ENCODE measurements around the gene AMFR. TPM values are rescaled to one million over a fixed set of nuclear protein-coding genes. Genes with fewer than 3 reads are reported as not detected.

AMFR gene
- polyA plus RNA-seq, 4 donors: 55.9 to 75.1 (median 64.8) TPM

DNA sequence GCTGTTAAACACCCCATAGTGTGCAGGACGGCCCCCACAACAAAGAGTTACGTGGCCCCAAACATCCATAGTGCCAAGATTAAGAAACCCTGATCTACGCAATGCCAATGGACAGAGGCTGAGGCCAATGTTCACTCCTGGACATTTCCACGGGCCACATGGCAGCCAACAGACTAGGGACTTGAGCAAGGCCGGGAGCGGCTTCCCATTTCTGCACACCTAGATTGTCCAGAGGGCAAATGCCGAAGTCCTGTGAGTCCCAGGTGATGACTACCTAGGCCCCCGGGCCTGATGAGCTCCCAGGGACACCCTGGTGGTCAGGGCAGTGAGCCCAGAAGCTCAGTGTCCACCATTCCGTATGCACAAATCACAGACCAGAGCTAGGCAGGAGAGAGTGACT, 95.5 kb downstream of the AMFR start:
- no peak overlapping the region for H3K4me3 ChIP-seq (ENCODE audit: low read depth in 1 of 3, low read length in 3 of 3)
- FAIRE-seq (no peak), DNase-seq (no peak)
- WGBS, 3 donors: 74 to 83% (median 77%) methylated on average over 9 of the region's 9 CpGs
- no peaks in the 10 kb centered on the region for H3K4me1 ChIP-seq (ENCODE audit: control insufficient read depth in 3 of 3, insufficient read depth in 2 of 3, low read depth in 1 of 3, low read length in 2 of 3)
- H3K36me3 ChIP-seq (ENCODE audit: control insufficient read depth in 3 of 3, insufficient read depth in 2 of 3, low read depth in 1 of 3, low read length in 3 of 3): peaks cover 0 to 3% (median 2%) of the 10 kb centered on the region in 3 donors
- H3K27me3 ChIP-seq (ENCODE audit: control insufficient read depth in 3 of 3, insufficient read depth in 3 of 3, low read length in 3 of 3): no peaks in the 10 kb centered on the region
- H3K9me3 ChIP-seq (ENCODE audit: control insufficient read depth in 2 of 2, insufficient read depth in 1 of 2, low read depth in 1 of 2, low read length in 1 of 2): no peaks in the 10 kb centered on the region
- no peak overlapping the region for H3K27ac ChIP-seq (ENCODE audit: low read depth in 1 of 3, low read length in 2 of 3)

DNA sequence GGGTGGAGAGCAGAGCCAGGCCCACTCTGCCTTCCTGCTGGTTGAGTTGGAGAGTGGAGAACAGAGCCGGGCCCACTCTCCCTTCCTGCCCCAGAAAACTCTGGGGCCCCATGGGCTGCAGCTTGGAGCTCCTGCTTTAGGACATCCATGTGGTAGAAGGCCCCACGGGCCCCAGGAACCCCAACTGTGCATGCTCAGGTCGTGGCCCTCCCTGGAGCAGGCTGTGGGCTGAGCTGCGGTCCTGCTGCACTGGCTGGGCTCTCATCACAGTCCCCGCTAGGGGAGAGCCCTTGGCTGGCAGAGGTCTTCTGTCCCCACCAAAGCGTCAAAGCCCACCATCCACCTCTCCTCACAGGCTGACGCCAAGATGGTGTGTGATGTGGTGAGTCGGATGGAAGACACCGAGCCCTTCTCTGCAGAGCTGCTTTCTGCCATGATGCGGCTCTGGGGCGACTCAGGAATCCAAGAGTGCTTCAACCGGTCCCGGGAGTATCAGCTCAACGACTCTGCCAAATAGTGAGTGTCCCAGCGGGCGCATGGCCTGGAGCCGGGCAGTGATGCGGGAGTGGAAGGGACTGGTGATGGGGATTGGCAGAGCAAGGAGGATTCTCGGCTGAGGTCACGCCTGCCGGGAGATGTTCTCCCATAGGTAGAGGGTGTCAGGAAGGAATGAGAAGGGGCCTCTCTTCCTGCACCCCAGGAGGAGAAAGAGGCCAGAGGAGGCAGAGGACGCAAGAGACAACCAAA, 96.9 kb downstream of the AMFR start:
- Histone ChIP-seq H3K4me1 (ENCODE audit: control insufficient read depth in 3 of 3, insufficient read depth in 2 of 3, low read depth in 1 of 3, low read length in 2 of 3) (no peaks in the 10 kb centered on the region), H3K4me3 (ENCODE audit: low read depth in 1 of 3, low read length in 3 of 3) (no peak overlapping the region), H3K9me3 (ENCODE audit: control insufficient read depth in 2 of 2, insufficient read depth in 1 of 2, low read depth in 1 of 2, low read length in 1 of 2) (no peaks in the 10 kb centered on the region), H3K36me3 (ENCODE audit: control insufficient read depth in 3 of 3, insufficient read depth in 2 of 3, low read depth in 1 of 3, low read length in 3 of 3) (peaks cover 0 to 3% (median 2%) of the 10 kb centered on the region in 3 donors), H3K27me3 (ENCODE audit: control insufficient read depth in 3 of 3, insufficient read depth in 3 of 3, low read length in 3 of 3) (no peaks in the 10 kb centered on the region), H3K27ac (ENCODE audit: low read depth in 1 of 3, low read length in 2 of 3) (no peak overlapping the region)
- DNase-seq (no peak), FAIRE-seq (no peak)
- WGBS, 3 donors: 91 to 92% (median 92%) methylated on average over 22 of the region's 22 CpGs

DNA sequence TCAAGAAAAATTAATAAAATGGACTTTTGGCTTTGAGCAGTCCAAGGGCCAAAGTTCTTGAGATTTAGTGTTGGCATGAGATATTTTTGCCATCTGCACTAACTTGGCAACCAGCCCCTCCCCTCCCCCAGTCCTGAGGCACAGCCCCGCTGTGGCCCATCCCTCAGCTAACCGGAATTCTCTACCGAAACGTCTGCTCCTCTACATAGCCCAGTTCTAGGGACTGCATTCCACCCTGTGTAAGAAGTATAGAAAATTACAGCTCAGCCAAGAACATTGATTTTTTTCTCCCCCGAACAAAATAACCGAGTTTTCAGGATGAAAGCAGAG, 97.5 kb downstream of the AMFR start:
- no peak for FAIRE-seq
- Histone ChIP-seq H3K9me3 (ENCODE audit: control insufficient read depth in 2 of 2, insufficient read depth in 1 of 2, low read depth in 1 of 2, low read length in 1 of 2) (no peaks in the 10 kb centered on the region), H3K27ac (ENCODE audit: low read depth in 1 of 3, low read length in 2 of 3) (no peak overlapping the region), H3K36me3 (ENCODE audit: control insufficient read depth in 3 of 3, insufficient read depth in 2 of 3, low read depth in 1 of 3, low read length in 3 of 3) (peaks cover 0 to 3% (median 2%) of the 10 kb centered on the region in 3 donors), H3K27me3 (ENCODE audit: control insufficient read depth in 3 of 3, insufficient read depth in 3 of 3, low read length in 3 of 3) (no peaks in the 10 kb centered on the region), H3K4me3 (ENCODE audit: low read depth in 1 of 3, low read length in 3 of 3) (no peak overlapping the region), H3K4me1 (ENCODE audit: control insufficient read depth in 3 of 3, insufficient read depth in 2 of 3, low read depth in 1 of 3, low read length in 2 of 3) (no peaks in the 10 kb centered on the region)
- 52 to 85% (median 63%) methylated on average over 6 of the region's 6 CpGs for WGBS, 3 donors
- DNase-seq: no peak

DNA sequence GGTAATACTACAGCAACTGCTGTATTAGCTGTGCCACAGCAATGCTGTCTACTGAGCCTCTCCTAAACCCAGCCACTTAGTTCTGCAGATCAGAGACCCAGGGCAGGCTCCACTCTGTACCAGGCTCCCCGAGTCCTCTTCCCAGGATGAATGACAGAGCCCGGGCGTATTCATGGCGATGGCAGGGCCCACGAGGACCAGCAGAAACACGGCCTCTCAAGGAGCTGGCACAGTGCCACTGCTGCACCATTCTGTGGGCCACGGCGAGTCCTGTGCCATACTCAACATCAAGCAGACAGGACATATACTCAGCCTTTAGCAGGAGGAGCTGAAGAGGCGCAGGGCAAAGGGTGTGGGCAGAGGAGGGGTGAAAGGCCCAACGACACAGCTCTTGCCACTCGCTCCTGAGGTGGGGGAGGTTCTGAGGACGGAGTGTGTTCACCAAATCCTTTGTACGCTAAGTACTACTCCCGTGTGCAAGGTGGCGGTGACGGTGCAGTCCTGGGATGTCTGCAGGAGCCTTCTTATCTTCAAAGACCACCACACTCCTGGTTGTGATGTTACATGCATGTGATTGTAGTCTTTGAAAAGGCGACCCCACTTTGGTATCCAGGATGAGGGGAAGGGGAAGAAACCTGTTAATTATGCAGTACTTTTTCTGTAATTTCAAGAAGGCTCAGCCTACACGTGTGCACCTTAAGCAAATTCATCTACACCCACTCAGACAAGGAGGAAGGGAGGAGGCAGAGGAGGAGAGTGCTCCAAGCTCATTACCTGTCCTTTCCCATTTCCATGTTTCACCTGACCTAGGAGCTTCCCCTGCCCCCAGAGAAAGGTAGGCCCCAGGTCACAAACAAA, 98.0 kb downstream of the AMFR start:
- no peaks in the 10 kb centered on the region for H3K4me1 ChIP-seq (ENCODE audit: control insufficient read depth in 3 of 3, insufficient read depth in 2 of 3, low read depth in 1 of 3, low read length in 2 of 3)
- no peak overlapping the region for H3K27ac ChIP-seq (ENCODE audit: low read depth in 1 of 3, low read length in 2 of 3)
- DNase-seq (no peak), FAIRE-seq (no peak)
- no peaks in the 10 kb centered on the region for H3K9me3 ChIP-seq (ENCODE audit: control insufficient read depth in 2 of 2, insufficient read depth in 1 of 2, low read depth in 1 of 2, low read length in 1 of 2)
- 83 to 86% (median 84%) methylated on average over 18 of the region's 18 CpGs for WGBS, 3 donors
- no peak overlapping the region for H3K4me3 ChIP-seq (ENCODE audit: low read depth in 1 of 3, low read length in 3 of 3)
- H3K27me3 ChIP-seq (ENCODE audit: control insufficient read depth in 3 of 3, insufficient read depth in 3 of 3, low read length in 3 of 3): no peaks in the 10 kb centered on the region
- peaks cover 0 to 3% (median 2%) of the 10 kb centered on the region in 3 donors for H3K36me3 ChIP-seq (ENCODE audit: control insufficient read depth in 3 of 3, insufficient read depth in 2 of 3, low read depth in 1 of 3, low read length in 3 of 3)

GRCh38 chr16:56325956-56326355, 99.4 kb downstream of the AMFR start:
- DNase-seq (no peak), FAIRE-seq (no peak)
- Histone ChIP-seq H3K4me1 (ENCODE audit: control insufficient read depth in 3 of 3, insufficient read depth in 2 of 3, low read depth in 1 of 3, low read length in 2 of 3) (no peaks in the 10 kb centered on the region), H3K36me3 (ENCODE audit: control insufficient read depth in 3 of 3, insufficient read depth in 2 of 3, low read depth in 1 of 3, low read length in 3 of 3) (no peaks in the 10 kb centered on the region), H3K27me3 (ENCODE audit: control insufficient read depth in 3 of 3, insufficient read depth in 3 of 3, low read length in 3 of 3) (no peaks in the 10 kb centered on the region), H3K9me3 (ENCODE audit: control insufficient read depth in 2 of 2, insufficient read depth in 1 of 2, low read depth in 1 of 2, low read length in 1 of 2) (no peaks in the 10 kb centered on the region), H3K4me3 (ENCODE audit: low read depth in 1 of 3, low read length in 3 of 3) (no peak overlapping the region), H3K27ac (ENCODE audit: low read depth in 1 of 3, low read length in 2 of 3) (no peak overlapping the region)
- WGBS, 3 donors: 81 to 89% (median 87%) methylated on average over 6 of the region's 6 CpGs

DNA sequence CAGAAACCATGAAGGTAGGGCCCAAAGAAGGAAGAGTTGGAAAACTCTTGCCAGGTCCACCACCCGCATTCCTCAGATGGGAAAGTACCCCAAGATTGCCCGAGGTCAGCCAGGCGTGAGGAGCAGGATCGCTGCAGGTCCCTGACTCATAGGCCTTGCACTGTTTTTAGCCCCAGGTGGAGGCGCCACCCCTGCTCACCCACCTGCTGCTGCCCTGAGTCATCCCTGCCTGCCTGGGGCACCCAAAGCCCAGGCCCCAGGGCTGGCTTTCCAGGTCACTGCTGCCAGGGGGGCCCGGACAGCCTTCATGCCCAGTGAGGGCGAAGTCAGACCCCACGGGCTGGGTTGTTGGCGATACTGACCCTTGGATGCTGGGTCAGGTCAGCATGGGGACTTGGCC, 100.9 kb downstream of the AMFR start:
- Histone ChIP-seq H3K4me1 (ENCODE audit: control insufficient read depth in 3 of 3, insufficient read depth in 2 of 3, low read depth in 1 of 3, low read length in 2 of 3) (no peaks in the 10 kb centered on the region), H3K9me3 (ENCODE audit: control insufficient read depth in 2 of 2, insufficient read depth in 1 of 2, low read depth in 1 of 2, low read length in 1 of 2) (no peaks in the 10 kb centered on the region), H3K36me3 (ENCODE audit: control insufficient read depth in 3 of 3, insufficient read depth in 2 of 3, low read depth in 1 of 3, low read length in 3 of 3) (no peaks in the 10 kb centered on the region), H3K27me3 (ENCODE audit: control insufficient read depth in 3 of 3, insufficient read depth in 3 of 3, low read length in 3 of 3) (no peaks in the 10 kb centered on the region), H3K27ac (ENCODE audit: low read depth in 1 of 3, low read length in 2 of 3) (no peak overlapping the region), H3K4me3 (ENCODE audit: low read depth in 1 of 3, low read length in 3 of 3) (no peak overlapping the region)
- WGBS, 3 donors: 71 to 84% (median 81%) methylated on average over 9 of the region's 9 CpGs
- FAIRE-seq (no peak), DNase-seq (no peak)

DNA sequence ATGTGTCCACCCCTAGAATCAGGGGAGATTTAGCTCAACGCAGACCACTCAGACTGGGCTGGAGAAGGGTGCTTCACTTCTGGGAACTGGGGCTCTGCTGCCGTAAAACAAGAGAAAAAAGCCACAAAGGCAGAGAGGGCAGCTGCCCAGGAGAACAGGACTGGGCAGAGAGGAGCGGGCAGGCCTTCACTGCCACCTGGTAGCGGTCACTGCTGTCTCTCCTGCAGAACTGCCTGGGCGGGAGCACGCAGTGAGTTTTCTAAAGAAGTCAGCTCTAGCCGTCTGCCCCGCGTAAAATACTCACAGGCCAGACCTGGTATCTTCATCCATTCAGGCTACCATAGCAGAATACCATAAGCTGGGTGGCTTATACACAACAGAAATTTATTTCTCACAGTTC, 103.8 kb downstream of the AMFR start:
- Histone ChIP-seq H3K9me3 (ENCODE audit: control insufficient read depth in 2 of 2, insufficient read depth in 1 of 2, low read depth in 1 of 2, low read length in 1 of 2) (no peaks in the 10 kb centered on the region), H3K4me3 (ENCODE audit: low read depth in 1 of 3, low read length in 3 of 3) (no peak overlapping the region), H3K4me1 (ENCODE audit: control insufficient read depth in 3 of 3, insufficient read depth in 2 of 3, low read depth in 1 of 3, low read length in 2 of 3) (no peaks in the 10 kb centered on the region), H3K27me3 (ENCODE audit: control insufficient read depth in 3 of 3, insufficient read depth in 3 of 3, low read length in 3 of 3) (peaks cover 0 to 9% (median 0%) of the 10 kb centered on the region in 3 donors), H3K36me3 (ENCODE audit: control insufficient read depth in 3 of 3, insufficient read depth in 2 of 3, low read depth in 1 of 3, low read length in 3 of 3) (no peaks in the 10 kb centered on the region), H3K27ac (ENCODE audit: low read depth in 1 of 3, low read length in 2 of 3) (no peak overlapping the region)
- DNase-seq: no peak
- FAIRE-seq: no peak
- 80 to 93% (median 82%) methylated on average over 9 of the region's 9 CpGs for WGBS, 3 donors

DNA sequence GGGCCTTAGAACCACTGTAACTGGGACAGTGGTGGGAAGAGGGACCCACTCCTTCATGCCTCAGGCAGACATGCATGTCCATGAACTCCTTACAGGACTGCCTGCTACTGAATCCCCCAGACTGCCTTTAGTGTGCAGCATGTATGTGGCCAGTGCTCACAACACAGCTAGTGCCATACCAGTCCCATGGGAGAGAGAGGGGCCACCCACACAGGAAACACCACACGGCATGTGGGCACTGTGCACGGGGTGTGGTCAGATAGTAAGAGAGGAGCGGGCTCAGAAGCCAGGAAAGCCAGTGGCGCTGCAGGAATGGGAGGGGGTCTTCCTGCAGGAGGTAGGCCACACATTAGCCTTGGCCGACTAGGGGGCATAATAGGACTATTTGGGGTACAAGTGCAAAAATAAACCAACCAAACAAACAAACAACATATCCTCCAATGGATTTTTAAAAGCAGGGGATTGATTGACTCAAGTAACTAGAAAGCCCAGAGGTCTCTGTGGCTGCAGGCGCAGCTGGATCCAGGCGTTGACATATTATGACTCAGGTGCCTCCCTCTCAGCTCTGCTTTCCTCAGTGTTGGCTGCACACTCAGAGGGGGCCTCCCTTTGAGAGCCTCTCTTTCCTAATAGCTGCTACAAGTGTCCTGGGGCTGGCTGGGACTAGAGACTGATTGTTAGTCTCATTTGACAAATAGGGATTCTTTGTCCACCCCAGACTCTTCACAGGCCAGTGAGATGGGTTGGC, 104.4 kb downstream of the AMFR start:
- FAIRE-seq (no peak), DNase-seq (no peak)
- H3K4me1 ChIP-seq (ENCODE audit: control insufficient read depth in 3 of 3, insufficient read depth in 2 of 3, low read depth in 1 of 3, low read length in 2 of 3): no peaks in the 10 kb centered on the region
- H3K27ac ChIP-seq (ENCODE audit: low read depth in 1 of 3, low read length in 2 of 3): no peak overlapping the region
- 66 to 74% (median 71%) methylated on average over 7 of the region's 7 CpGs for WGBS, 3 donors
- no peaks in the 10 kb centered on the region for H3K9me3 ChIP-seq (ENCODE audit: control insufficient read depth in 2 of 2, insufficient read depth in 1 of 2, low read depth in 1 of 2, low read length in 1 of 2)
- no peaks in the 10 kb centered on the region for H3K36me3 ChIP-seq (ENCODE audit: control insufficient read depth in 3 of 3, insufficient read depth in 2 of 3, low read depth in 1 of 3, low read length in 3 of 3)
- peaks cover 0 to 9% (median 0%) of the 10 kb centered on the region in 3 donors for H3K27me3 ChIP-seq (ENCODE audit: control insufficient read depth in 3 of 3, insufficient read depth in 3 of 3, low read length in 3 of 3)
- H3K4me3 ChIP-seq (ENCODE audit: low read depth in 1 of 3, low read length in 3 of 3): no peak overlapping the region
